Hypothalamus (tissue), 51 donors: ENCODE measurements around the gene TNRC18.

Source experiments
- DNase-seq, 51 donors: peaks; one replicate each; lab custom pipeline; 2025; lab: John Stamatoyannopoulos, UW

The TNRC18 gene

GRCh38 chr7:5430612-5430947 lies 6.9 kb upstream of the TNRC18 start:
- DNase-seq = no peak

- peak in 8 of 51 donors; percentile 12 to 53 (median 20) for DNase-seq
Observed at GRCh38 chr7:5429857-5430611, 6.4 kb upstream of the TNRC18 start.

- peak in 10 of 51 donors; percentile 24 to 63 (median 48) for DNase-seq
Observed at GRCh38 chr7:5429253-5429856, 5.7 kb upstream of the TNRC18 start.

GRCh38 chr7:5428478-5429252 lies 5.0 kb upstream of the TNRC18 start:
- peak in 40 of 51 donors; percentile 11 to 82 (median 48) for DNase-seq

GRCh38 chr7:5426226-5426475 lies 2.5 kb upstream of the TNRC18 start:
- DNase-seq = peak in 2 of 51 donors; percentile 55 to 83

- peak in 47 of 51 donors; percentile 32 to 96 (median 68) for DNase-seq
Observed at GRCh38 chr7:5425507-5426225, 2.0 kb upstream of the TNRC18 start.

- peak in 24 of 51 donors; percentile 10 to 89 (median 42) for DNase-seq
Observed at GRCh38 chr7:5424749-5425506, 1.3 kb upstream of the TNRC18 start.

- DNase-seq = peak; percentile 70 to 99 (median 92)
Observed at GRCh38 chr7:5423976-5424748, 528 bp upstream of the TNRC18 start.

GRCh38 chr7:5422396-5423305 lies 983 bp downstream of the TNRC18 start:
- peak in 18 of 51 donors; percentile 24 to 67 (median 53) for DNase-seq

GRCh38 chr7:5421714-5422395 lies 1.8 kb downstream of the TNRC18 start:
- peak in 29 of 51 donors; percentile 11 to 74 (median 41) for DNase-seq

- peak in 14 of 51 donors; percentile 13 to 64 (median 37) for DNase-seq
Observed at GRCh38 chr7:5420881-5421713, 2.5 kb downstream of the TNRC18 start.

- DNase-seq = peak in 21 of 51 donors; percentile 24 to 71 (median 42)
Observed at GRCh38 chr7:5420067-5420880, 3.4 kb downstream of the TNRC18 start.

- peak in 33 of 51 donors; percentile 25 to 73 (median 51) for DNase-seq
Observed at GRCh38 chr7:5419539-5420066, 4.0 kb downstream of the TNRC18 start.

- DNase-seq = peak in 3 of 51 donors; percentile 18 to 60 (median 43)
Observed at GRCh38 chr7:5418285-5418582, 5.4 kb downstream of the TNRC18 start.
